ENCODE measurements around the gene ICAM4. TPM values are rescaled to one million over a fixed set of nuclear protein-coding genes. Genes with fewer than 3 reads are reported as not detected.
A peak's percentile ranks its signal among the peaks of the same experiment; 100 is the strongest.

ICAM4 gene
- total and polyA plus RNA-seq, 2 donors (not counting 1 experiment from before 2014, with no cell fraction given): 0.58 to 4.1 TPM

- H3K4me3 ChIP-seq (replicated peaks in 1 of 4; ENCODE audit: control extremely low read depth in 1 of 4, insufficient read depth in 1 of 4, low read depth in 3 of 4, low read length in 4 of 4): peak overlapping the region in 2 of 4 experiments; percentile 26 to 61
- no peak overlapping the region for H3K4me2 ChIP-seq (ENCODE audit: extremely low read depth, insufficient read depth, low read length)
Measured at GRCh38 chr19:10271543-10272086, 15.1 kb upstream of the ICAM4 start.

DNA sequence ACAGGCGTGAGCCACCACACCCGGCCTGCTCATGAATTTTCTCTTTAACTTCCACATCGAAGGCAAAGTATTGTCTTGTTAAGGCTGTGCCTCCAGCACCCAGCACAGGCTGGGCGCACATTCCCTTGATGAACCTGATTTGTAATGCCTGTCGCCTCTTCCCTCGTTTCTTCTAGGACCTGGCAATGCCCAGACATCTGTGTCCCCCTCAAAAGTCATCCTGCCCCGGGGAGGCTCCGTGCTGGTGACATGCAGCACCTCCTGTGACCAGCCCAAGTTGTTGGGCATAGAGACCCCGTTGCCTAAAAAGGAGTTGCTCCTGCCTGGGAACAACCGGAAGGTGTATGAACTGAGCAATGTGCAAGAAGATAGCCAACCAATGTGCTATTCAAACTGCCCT is 12.2 kb upstream of the ICAM4 start:
- Histone ChIP-seq H3K27ac (ENCODE audit: insufficient read depth, low read length) (no peak overlapping the region), H3K4me1 (ENCODE audit: control insufficient read depth, extremely low read depth, insufficient read depth, low read length) (peaks cover 7% of the 10 kb centered on the region), H3K4me2 (ENCODE audit: extremely low read depth, insufficient read depth, low read length) (no peak overlapping the region), H2AFZ (ENCODE audit: low read length) (no peak overlapping the region), H3K9me3 (ENCODE audit: control insufficient read depth, insufficient read depth, low read depth, low read length) (no peaks in the 10 kb centered on the region), H3K9ac (ENCODE audit: insufficient read depth, low read length) (no peak overlapping the region), H3K4me3 (replicated peaks in 1 of 4; ENCODE audit: control extremely low read depth in 1 of 4, insufficient read depth in 1 of 4, low read depth in 3 of 4, low read length in 4 of 4) (no peak overlapping the region), H3K27me3 (ENCODE audit: control insufficient read depth, insufficient read depth, low read length) (peaks cover 13% of the 10 kb centered on the region), H4K20me1 (ENCODE audit: control insufficient read depth, extremely low read depth, insufficient read depth, low read length) (no peaks in the 10 kb centered on the region), H3K79me2 (ENCODE audit: control insufficient read depth, insufficient read depth, low read length) (no peaks in the 10 kb centered on the region), H3K36me3 (ENCODE audit: control insufficient read depth, insufficient read depth, low read length) (no peaks in the 10 kb centered on the region)
- no peak for DNase-seq (ENCODE audit: low read depth in 2 of 2)
- TF ChIP-seq, protein P1, sequence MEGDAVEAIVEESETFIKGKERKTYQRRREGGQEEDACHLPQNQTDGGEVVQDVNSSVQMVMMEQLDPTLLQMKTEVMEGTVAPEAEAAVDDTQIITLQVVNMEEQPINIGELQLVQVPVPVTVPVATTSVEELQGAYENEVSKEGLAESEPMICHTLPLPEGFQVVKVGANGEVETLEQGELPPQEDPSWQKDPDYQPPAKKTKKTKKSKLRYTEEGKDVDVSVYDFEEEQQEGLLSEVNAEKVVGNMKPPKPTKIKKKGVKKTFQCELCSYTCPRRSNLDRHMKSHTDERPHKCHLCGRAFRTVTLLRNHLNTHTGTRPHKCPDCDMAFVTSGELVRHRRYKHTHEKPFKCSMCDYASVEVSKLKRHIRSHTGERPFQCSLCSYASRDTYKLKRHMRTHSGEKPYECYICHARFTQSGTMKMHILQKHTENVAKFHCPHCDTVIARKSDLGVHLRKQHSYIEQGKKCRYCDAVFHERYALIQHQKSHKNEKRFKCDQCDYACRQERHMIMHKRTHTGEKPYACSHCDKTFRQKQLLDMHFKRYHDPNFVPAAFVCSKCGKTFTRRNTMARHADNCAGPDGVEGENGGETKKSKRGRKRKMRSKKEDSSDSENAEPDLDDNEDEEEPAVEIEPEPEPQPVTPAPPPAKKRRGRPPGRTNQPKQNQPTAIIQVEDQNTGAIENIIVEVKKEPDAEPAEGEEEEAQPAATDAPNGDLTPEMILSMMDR (conservative IDR thresholded peaks at IDR 0.05 in 1 of 2, IDR thresholded peaks at IDR 0.05 in 1 of 2; ENCODE audit: low read depth in 1 of 2, low read length in 2 of 2): no peak
- no peak for TF ChIP-seq EZH2 (IDR thresholded peaks at IDR 0.05; ENCODE audit: low read length, missing control alignments)

More at GRCh38 chr19:10271543-10272086, 15.1 kb upstream of the ICAM4 start:
- Histone ChIP-seq H3K27me3 (ENCODE audit: control insufficient read depth, insufficient read depth, low read length) (peaks cover 13% of the 10 kb centered on the region), H3K9ac (ENCODE audit: insufficient read depth, low read length) (no peak overlapping the region), H3K36me3 (ENCODE audit: control insufficient read depth, insufficient read depth, low read length) (no peaks in the 10 kb centered on the region), H3K79me2 (ENCODE audit: control insufficient read depth, insufficient read depth, low read length) (no peaks in the 10 kb centered on the region), H3K27ac (ENCODE audit: insufficient read depth, low read length) (no peak overlapping the region), H3K4me1 (ENCODE audit: control insufficient read depth, extremely low read depth, insufficient read depth, low read length) (peaks cover 7% of the 10 kb centered on the region), H2AFZ (ENCODE audit: low read length) (no peak overlapping the region), H3K9me3 (ENCODE audit: control insufficient read depth, insufficient read depth, low read depth, low read length) (no peaks in the 10 kb centered on the region), H4K20me1 (ENCODE audit: control insufficient read depth, extremely low read depth, insufficient read depth, low read length) (no peaks in the 10 kb centered on the region)
- TF ChIP-seq, protein P1 (conservative IDR thresholded peaks at IDR 0.05 in 1 of 2, IDR thresholded peaks at IDR 0.05 in 1 of 2; ENCODE audit: low read depth in 1 of 2, low read length in 2 of 2): no peak
- TF ChIP-seq EZH2 (IDR thresholded peaks at IDR 0.05; ENCODE audit: low read length, missing control alignments): no peak
- no peak for DNase-seq (ENCODE audit: low read depth in 2 of 2)

- Histone ChIP-seq H2AFZ (ENCODE audit: low read length) (no peak overlapping the region), H3K4me3 (replicated peaks in 1 of 4; ENCODE audit: control extremely low read depth in 1 of 4, insufficient read depth in 1 of 4, low read depth in 3 of 4, low read length in 4 of 4) (no peak overlapping the region), H4K20me1 (ENCODE audit: control insufficient read depth, extremely low read depth, insufficient read depth, low read length) (no peaks in the 10 kb centered on the region), H3K79me2 (ENCODE audit: control insufficient read depth, insufficient read depth, low read length) (no peaks in the 10 kb centered on the region), H3K27me3 (ENCODE audit: control insufficient read depth, insufficient read depth, low read length) (no peaks in the 10 kb centered on the region), H3K9ac (ENCODE audit: insufficient read depth, low read length) (no peak overlapping the region), H3K36me3 (ENCODE audit: control insufficient read depth, insufficient read depth, low read length) (no peaks in the 10 kb centered on the region), H3K9me3 (ENCODE audit: control insufficient read depth, insufficient read depth, low read depth, low read length) (no peaks in the 10 kb centered on the region), H3K4me1 (ENCODE audit: control insufficient read depth, extremely low read depth, insufficient read depth, low read length) (no peaks in the 10 kb centered on the region), H3K27ac (ENCODE audit: insufficient read depth, low read length) (no peak overlapping the region), H3K4me2 (ENCODE audit: extremely low read depth, insufficient read depth, low read length) (no peak overlapping the region)
- DNase-seq (ENCODE audit: low read depth in 2 of 2): no peak
- TF ChIP-seq, protein P1 (conservative IDR thresholded peaks at IDR 0.05 in 1 of 2, IDR thresholded peaks at IDR 0.05 in 1 of 2; ENCODE audit: low read depth in 1 of 2, low read length in 2 of 2): no peak
- TF ChIP-seq EZH2 (IDR thresholded peaks at IDR 0.05; ENCODE audit: low read length, missing control alignments): no peak
Measured at GRCh38 chr19:10277795-10278589, 8.8 kb upstream of the ICAM4 start.
